H9 (cell line): Measurements from ENCODE around the gene DNAJC21. TPM values are rescaled to one million over a fixed set of nuclear protein-coding genes. Genes with fewer than 3 reads are reported as not detected.

ENCODE experiments used
- DNase-seq: peaks from one replicate; pipeline ENCODE4 v3.0.0-alpha.2; 2017
- H2AFZ ChIP-seq: one replicate; pipeline ENCODE4 v1.6.1; 2013; ENCODE audit warnings: mild to moderate bottlenecking, low read length, control low read depth, moderate library complexity
- H2AK5ac ChIP-seq: 2 replicates; pipeline ENCODE4 v1.6.1; 2013; ENCODE audit warnings: low read length, control low read depth, mixed read lengths; ENCODE audit not compliant: insufficient read length
- H2BK120ac ChIP-seq: one replicate; pipeline ENCODE4 v1.6.1; 2013; ENCODE audit warnings: low read depth, mild to moderate bottlenecking, low read length, control low read depth, inconsistent platforms; ENCODE audit not compliant: poor library complexity, severe bottlenecking
- H2BK12ac ChIP-seq: 2 replicates; pipeline ENCODE4 v1.6.1; 2013; ENCODE audit warnings: low read length, control low read depth, mixed read lengths, low read depth; ENCODE audit not compliant: insufficient read length
- H2BK15ac ChIP-seq: 2 replicates; pipeline ENCODE4 v1.6.1; 2013; ENCODE audit warnings: low read depth, low read length, control low read depth
- H2BK20ac ChIP-seq: one replicate; pipeline ENCODE4 v1.6.1; 2013; ENCODE audit warnings: low read depth, mild to moderate bottlenecking, low read length, control low read depth, inconsistent platforms; ENCODE audit not compliant: poor library complexity, severe bottlenecking
- H2BK5ac ChIP-seq: 2 replicates; pipeline ENCODE4 v1.6.1; 2013; ENCODE audit warnings: low read length, control low read depth, mixed read lengths; ENCODE audit not compliant: insufficient read length
- H3K14ac ChIP-seq: 2 replicates; pipeline ENCODE4 v1.6.1; 2013; ENCODE audit warnings: low read length, control low read depth; ENCODE audit not compliant: insufficient read depth
- H3K18ac ChIP-seq: 2 replicates; pipeline ENCODE4 v1.6.1; 2013; ENCODE audit warnings: low read depth, mild to moderate bottlenecking, mixed read lengths, low read length, control low read depth; ENCODE audit not compliant: insufficient read length
- H3K23ac ChIP-seq: 2 replicates; pipeline ENCODE4 v1.6.1; 2013; ENCODE audit warnings: low read length, control low read depth, mixed read lengths, low read depth; ENCODE audit not compliant: insufficient read length
- H3K23me2 ChIP-seq: 2 replicates; pipeline ENCODE4 v1.6.1; 2013; ENCODE audit warnings: low read depth, mild to moderate bottlenecking, mixed read lengths, low read length, control low read depth; ENCODE audit not compliant: insufficient read length, poor library complexity, severe bottlenecking
- H3K27ac ChIP-seq: 2 replicates; pipeline ENCODE4 v1.5.1; 2013; ENCODE audit warnings: low read length, control low read depth, mixed read lengths, low read depth; ENCODE audit not compliant: insufficient read length
- H3K27me3 ChIP-seq: 2 replicates; pipeline ENCODE4 v1.6.1; 2013; ENCODE audit warnings: low read length, control low read depth, inconsistent platforms; ENCODE audit not compliant: insufficient read depth
- H3K4ac ChIP-seq: 2 replicates; pipeline ENCODE4 v1.6.1; 2013; ENCODE audit warnings: low read depth, mild to moderate bottlenecking, control low read depth, inconsistent platforms, low read length, moderate library complexity
- H3K4me1 ChIP-seq: 2 replicates; pipeline ENCODE4 v1.6.1; 2013; ENCODE audit warnings: low read length, control low read depth, inconsistent platforms; ENCODE audit not compliant: insufficient read depth
- H3K4me2 ChIP-seq: 2 replicates; pipeline ENCODE4 v1.6.1; 2013; ENCODE audit warnings: low read length, control low read depth, mixed read lengths; ENCODE audit not compliant: insufficient read length, insufficient read depth
- H3K56ac ChIP-seq: 2 replicates; pipeline ENCODE4 v1.6.1; 2013; ENCODE audit warnings: low read depth, mild to moderate bottlenecking, mixed read lengths, low read length, control low read depth; ENCODE audit not compliant: insufficient read length
- H3K79me1 ChIP-seq: 2 replicates; pipeline ENCODE4 v1.6.1; 2013; ENCODE audit warnings: low read depth, mild to moderate bottlenecking, moderate library complexity, low read length, control low read depth, inconsistent platforms; ENCODE audit not compliant: insufficient read depth, poor library complexity, severe bottlenecking
- H3K79me2 ChIP-seq: 2 replicates; pipeline ENCODE4 v1.6.1; 2013; ENCODE audit warnings: low read length, control low read depth, inconsistent platforms; ENCODE audit not compliant: insufficient read depth
- H3K9ac ChIP-seq: 2 replicates; pipeline ENCODE4 v1.6.1; 2013; ENCODE audit warnings: low read length, control low read depth, mixed read lengths; ENCODE audit not compliant: insufficient read length; ENCODE audit errors: extremely low read depth
- H3K9me3 ChIP-seq: one replicate; pipeline ENCODE4 v1.6.1; 2013; ENCODE audit warnings: low read depth, low read length, inconsistent platforms; ENCODE audit not compliant: control insufficient read depth
- H3T11ph ChIP-seq: one replicate; pipeline ENCODE4 v1.6.1; 2013; ENCODE audit warnings: mild to moderate bottlenecking, low read length, control low read depth, inconsistent platforms
- H4K20me1 ChIP-seq: one replicate; pipeline ENCODE4 v1.6.1; 2013; ENCODE audit not compliant: control insufficient read depth, insufficient read length, insufficient read depth
- H4K5ac ChIP-seq: 2 replicates; pipeline ENCODE4 v1.6.1; 2013; ENCODE audit warnings: low read depth, mild to moderate bottlenecking, mixed read lengths, low read length, control low read depth; ENCODE audit not compliant: insufficient read length
- H4K8ac ChIP-seq: replicated peaks from 2 replicates; pipeline ENCODE4 v1.6.1; 2013; ENCODE audit warnings: low read length, control low read depth, mixed read lengths, low read depth; ENCODE audit not compliant: insufficient read length
- H4K91ac ChIP-seq: 2 replicates; pipeline ENCODE4 v1.6.1; 2013; ENCODE audit warnings: low read depth, mild to moderate bottlenecking, moderate library complexity, mixed read lengths, low read length, control low read depth; ENCODE audit not compliant: insufficient read length
- H3K27ac Mint-ChIP-seq, 3 experiments: 2 replicates in 2 of 3; 3 replicates in 1 of 3; pipeline ENCODE4 v1.8.0; 2020 to 2021; ENCODE audit warnings: mixed read lengths in 3 of 3, mild to moderate bottlenecking in 1 of 3, moderate library complexity in 1 of 3
- H3K27me3 Mint-ChIP-seq: 2 replicates; pipeline ENCODE4 v1.8.0; 2021; ENCODE audit warnings: low read depth, mild to moderate bottlenecking, moderate library complexity, mixed read lengths
- H3K36me3 Mint-ChIP-seq, 3 experiments: 2 replicates in 2 of 3; 3 replicates in 1 of 3; pipeline ENCODE4 v1.8.0; 2020 to 2021; ENCODE audit warnings: low read depth in 3 of 3, mixed read lengths in 3 of 3; ENCODE audit not compliant: insufficient read depth in 1 of 3
- H3K4me1 Mint-ChIP-seq, 2 experiments: 2 replicates each; pipeline ENCODE4 v1.8.0; 2020; ENCODE audit warnings: mixed read lengths in 2 of 2
- H3K4me3 Mint-ChIP-seq, 2 experiments: 2 replicates in 1 of 2; 3 replicates in 1 of 2; pipeline ENCODE4 v1.8.0; 2020 to 2021; ENCODE audit warnings: mild to moderate bottlenecking in 2 of 2, mixed read lengths in 2 of 2, moderate library complexity in 1 of 2
- H3K9me3 Mint-ChIP-seq, 2 experiments: 2 replicates in 1 of 2; 3 replicates in 1 of 2; pipeline ENCODE4 v1.8.0; 2020; ENCODE audit warnings: mild to moderate bottlenecking in 2 of 2, mixed read lengths in 2 of 2, moderate library complexity in 1 of 2
- CTCF ChIP-seq: fragments of 200-600 bp; sonication (generic); conservative IDR thresholded peaks from 3 replicates; pipeline ENCODE4 v1.8.0; 2021; ENCODE audit warnings: antibody characterized with exemption, mild to moderate bottlenecking
- WGBS: extraction: QIAGEN DNeasy Blood & Tissue Kit; methylation state at CpG from one replicate; pipeline ENCODE4 v1.1.7; 2013; ENCODE audit warnings: missing lambda C conversion rate, low lambda C conversion rate, mixed read lengths; ENCODE audit not compliant: insufficient read length; ENCODE audit errors: extremely low coverage; 5-methylcytosine and 5-hydroxymethylcytosine counted together
- total RNA-seq: library from RNA; stranded (reverse); gene quantifications from 2 replicates; pipeline ENCODE4 v1.2.1, GENCODE V29; 2021

Gene DNAJC21
- total RNA-seq, 1 experiment from 2014 or later: 50.4 TPM

DNA sequence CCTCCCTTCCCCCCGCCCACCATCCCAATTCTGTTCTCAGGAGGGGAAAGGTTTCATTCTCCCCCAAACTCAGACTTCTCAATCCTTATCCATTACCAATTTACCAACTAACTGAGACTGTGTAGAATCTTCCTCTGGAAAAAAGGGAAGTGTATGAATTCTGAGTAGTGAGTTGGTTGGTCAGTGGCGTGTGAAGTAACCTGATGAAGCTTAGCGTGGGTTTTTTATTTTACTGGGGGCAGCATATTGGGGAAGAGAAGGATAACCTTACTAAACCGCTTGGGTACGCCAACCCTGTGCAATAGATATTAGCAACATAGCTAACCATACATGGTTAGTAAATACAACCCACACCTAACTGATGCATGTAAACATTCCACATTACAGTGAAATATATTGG is 1.1 kb upstream of the DNAJC21 start:
- H3K27ac ChIP-seq: no peak overlapping the region
- no peak overlapping the region for H2BK20ac ChIP-seq
- Mint-ChIP-seq H3K27me3 (no peaks in the 10 kb centered on the region), H3K27ac (peak overlapping the region in 1 of 3 experiments; percentile 37; a peak in 1 of 7 replicates), H3K4me3 (no peak overlapping the region), H3K9me3 (no peaks in the 10 kb centered on the region; a peak in 1 of 5 replicates), H3K36me3 (peaks cover 18 to 45% (median 40%) of the 10 kb centered on the region in 3 experiments), H3K4me1 (peaks cover 17 to 23% of the 10 kb centered on the region in 2 experiments)
- no peak overlapping the region for H4K8ac ChIP-seq
- H3K23me2 ChIP-seq: peaks cover 6% of the 10 kb centered on the region
- no peak overlapping the region for H2BK120ac ChIP-seq
- H2BK12ac ChIP-seq: no peak overlapping the region
- DNase-seq: no peak
- peaks cover 7% of the 10 kb centered on the region for H3K79me1 ChIP-seq
- H2AK5ac ChIP-seq: no peak overlapping the region
- no peaks in the 10 kb centered on the region for H3K27me3 ChIP-seq
- no peak overlapping the region for H2BK15ac ChIP-seq
- H4K20me1 ChIP-seq: no peaks in the 10 kb centered on the region
- H3K79me2 ChIP-seq: peaks cover 8% of the 10 kb centered on the region; the same call in 1 of the 2 replicates
- no CpG with 5 or more reads among the region's 5 CpGs for WGBS
- TF ChIP-seq CTCF: no peak
- no peak overlapping the region for H4K5ac ChIP-seq
- no peak overlapping the region for H3K56ac ChIP-seq
- no peak overlapping the region for H3K14ac ChIP-seq
- H3K4ac ChIP-seq: no peak overlapping the region
- H3K4me1 ChIP-seq: no peaks in the 10 kb centered on the region; the same call in 1 of the 2 replicates
- no peak overlapping the region for H3K23ac ChIP-seq
- H4K91ac ChIP-seq: no peak overlapping the region
- H3K9me3 ChIP-seq: no peaks in the 10 kb centered on the region
- H2AFZ ChIP-seq: no peak overlapping the region
- no peak overlapping the region for H3K4me2 ChIP-seq
- H3K18ac ChIP-seq: no peak overlapping the region
- H3K9ac ChIP-seq: no peak overlapping the region
- H3T11ph ChIP-seq: no peak overlapping the region
- no peak overlapping the region for H2BK5ac ChIP-seq
